Gastroesophageal sphincter (tissue), 3 donors: ENCODE results near the gene SLX9.

Experiments
- POLR2A ChIP-seq, 2 donors: fragments of 450-650 bp; IDR thresholded peaks; one replicate each; pipeline ENCODE4 v1.6.1; 2017; ENCODE audit warnings: antibody characterized with exemption in 2 of 2, mild to moderate bottlenecking in 2 of 2, moderate library complexity in 1 of 2
- POLR2AphosphoS5 ChIP-seq: sonication (generic); formaldehyde crosslinking; IDR thresholded peaks from one replicate; pipeline ENCODE4 v1.6.1; 2017; ENCODE audit warnings: antibody characterized with exemption
- TF ChIP-seq, protein P1 (sequence below), 4 experiments: fragments of 200-600 bp in 2 of 4; fragments of 450-650 bp in 2 of 4; sonication (generic) in 1 of 4; IDR thresholded peaks; one replicate each; pipeline ENCODE4 v1.5.1; 2017 to 2019; ENCODE audit warnings: antibody characterized with exemption in 4 of 4, mild to moderate bottlenecking in 2 of 4, moderate library complexity in 2 of 4

DNA sequence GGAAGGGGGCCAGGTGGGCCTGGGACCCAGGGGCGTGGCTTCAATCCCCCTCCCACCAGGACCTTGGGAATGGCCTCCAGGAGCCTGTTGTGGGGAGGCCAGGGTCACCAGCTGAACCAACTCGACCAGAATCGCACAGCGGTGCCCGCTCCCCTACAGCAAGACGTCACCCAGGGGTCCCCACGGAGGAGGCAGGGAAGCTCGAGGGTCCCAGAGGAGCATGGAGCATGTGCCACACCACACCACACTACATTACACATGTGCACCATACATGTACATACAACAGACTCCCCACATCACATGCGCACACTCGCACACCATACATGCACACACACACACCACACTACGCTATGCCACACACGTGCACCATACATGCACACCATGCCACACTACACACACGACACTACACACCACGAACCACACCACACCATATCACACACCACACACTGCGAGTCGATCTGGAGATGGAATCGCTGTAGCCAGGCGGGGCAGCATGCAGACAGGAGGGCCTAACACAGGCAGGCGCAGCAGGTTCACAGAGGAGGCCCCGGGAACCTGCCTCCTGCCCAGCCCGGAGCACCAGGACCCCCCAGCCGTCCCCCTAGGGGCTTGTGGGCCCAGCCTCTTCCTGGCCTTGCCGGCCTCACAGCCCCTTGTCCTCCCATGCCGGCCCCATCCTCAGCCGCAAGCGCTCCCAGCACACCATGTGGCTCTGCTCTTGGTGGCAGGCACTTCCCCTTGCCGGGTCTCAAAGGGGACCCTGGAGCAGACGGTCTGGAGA, 19.7 kb upstream of the SLX9 start:
- TF ChIP-seq, protein P1, sequence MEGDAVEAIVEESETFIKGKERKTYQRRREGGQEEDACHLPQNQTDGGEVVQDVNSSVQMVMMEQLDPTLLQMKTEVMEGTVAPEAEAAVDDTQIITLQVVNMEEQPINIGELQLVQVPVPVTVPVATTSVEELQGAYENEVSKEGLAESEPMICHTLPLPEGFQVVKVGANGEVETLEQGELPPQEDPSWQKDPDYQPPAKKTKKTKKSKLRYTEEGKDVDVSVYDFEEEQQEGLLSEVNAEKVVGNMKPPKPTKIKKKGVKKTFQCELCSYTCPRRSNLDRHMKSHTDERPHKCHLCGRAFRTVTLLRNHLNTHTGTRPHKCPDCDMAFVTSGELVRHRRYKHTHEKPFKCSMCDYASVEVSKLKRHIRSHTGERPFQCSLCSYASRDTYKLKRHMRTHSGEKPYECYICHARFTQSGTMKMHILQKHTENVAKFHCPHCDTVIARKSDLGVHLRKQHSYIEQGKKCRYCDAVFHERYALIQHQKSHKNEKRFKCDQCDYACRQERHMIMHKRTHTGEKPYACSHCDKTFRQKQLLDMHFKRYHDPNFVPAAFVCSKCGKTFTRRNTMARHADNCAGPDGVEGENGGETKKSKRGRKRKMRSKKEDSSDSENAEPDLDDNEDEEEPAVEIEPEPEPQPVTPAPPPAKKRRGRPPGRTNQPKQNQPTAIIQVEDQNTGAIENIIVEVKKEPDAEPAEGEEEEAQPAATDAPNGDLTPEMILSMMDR (IDR thresholded peaks at IDR 0.05) = no peak
- TF ChIP-seq POLR2AphosphoS5 = no peak
- no peak for TF ChIP-seq POLR2A (IDR thresholded peaks at IDR 0.05)
